HG03469 (cell line): ENCODE measurements around the gene SERPINB8.
"Not testable (repeated sequence)": the region's sequence is repeated elsewhere in the genome, so short reads cannot be mapped to it uniquely, and the experiment has no call there.

ENCODE experiments used
- ATAC-seq: cut with Tn5 transposase; IDR thresholded peaks from one replicate; pipeline ENCODE4 v1.9.1; 2021; ENCODE audit warnings: mild to moderate bottlenecking, moderate library complexity, moderate number of reproducible peaks; ENCODE audit not compliant: unreplicated experiment

SERPINB8 gene, protein sequence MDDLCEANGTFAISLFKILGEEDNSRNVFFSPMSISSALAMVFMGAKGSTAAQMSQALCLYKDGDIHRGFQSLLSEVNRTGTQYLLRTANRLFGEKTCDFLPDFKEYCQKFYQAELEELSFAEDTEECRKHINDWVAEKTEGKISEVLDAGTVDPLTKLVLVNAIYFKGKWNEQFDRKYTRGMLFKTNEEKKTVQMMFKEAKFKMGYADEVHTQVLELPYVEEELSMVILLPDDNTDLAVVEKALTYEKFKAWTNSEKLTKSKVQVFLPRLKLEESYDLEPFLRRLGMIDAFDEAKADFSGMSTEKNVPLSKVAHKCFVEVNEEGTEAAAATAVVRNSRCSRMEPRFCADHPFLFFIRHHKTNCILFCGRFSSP

DNA sequence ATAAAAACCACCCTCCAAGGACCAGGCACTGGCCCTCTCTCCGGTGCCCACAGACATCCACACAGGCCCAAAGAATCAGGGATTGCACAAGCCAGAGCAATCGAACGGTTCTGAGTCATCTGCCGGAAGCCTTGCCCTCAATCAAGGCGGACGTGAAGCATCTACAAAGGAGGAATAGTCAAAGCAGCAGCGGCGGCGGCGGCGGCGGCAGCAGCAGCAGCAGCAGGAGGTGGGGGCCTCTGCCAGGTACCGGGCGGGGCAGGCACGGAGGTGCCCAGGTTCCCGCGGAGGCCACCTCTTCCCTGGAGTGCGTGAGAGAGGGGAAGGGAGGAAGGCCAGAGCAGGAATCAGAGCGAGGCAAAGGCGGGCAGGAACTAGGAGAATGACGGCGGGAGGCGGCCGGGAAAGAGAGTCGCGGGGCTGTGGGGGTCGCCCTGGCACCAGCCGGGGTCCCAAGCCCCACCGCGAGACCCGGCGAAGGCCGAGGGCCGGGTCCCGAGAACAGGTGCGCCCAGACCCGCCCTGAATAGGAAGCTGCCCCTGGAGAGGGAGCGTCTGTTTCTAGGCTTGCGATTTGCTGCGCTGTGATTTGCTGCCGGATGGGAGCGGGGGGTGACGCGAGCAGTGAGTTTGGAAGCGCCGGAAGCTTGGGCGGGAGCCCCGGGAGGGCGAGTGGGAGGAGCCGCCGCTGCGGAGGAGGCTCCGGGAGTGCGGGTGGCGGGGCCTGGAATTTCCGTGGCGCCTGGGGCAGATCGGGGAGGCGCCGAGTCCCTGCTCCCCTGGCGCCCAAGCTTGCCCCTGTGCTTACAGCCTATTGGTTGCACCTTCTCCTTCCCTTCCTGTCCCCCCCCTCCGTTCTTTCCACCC is at the start of gene SERPINB8:
Gene SERPINB8, plus strand, starts transcription at position 140 of the 867 bp plus-strand sequence. CDS start 8,228 bp downstream, outside the sequence.
- ATAC-seq, result peak; percentile 84

DNA sequence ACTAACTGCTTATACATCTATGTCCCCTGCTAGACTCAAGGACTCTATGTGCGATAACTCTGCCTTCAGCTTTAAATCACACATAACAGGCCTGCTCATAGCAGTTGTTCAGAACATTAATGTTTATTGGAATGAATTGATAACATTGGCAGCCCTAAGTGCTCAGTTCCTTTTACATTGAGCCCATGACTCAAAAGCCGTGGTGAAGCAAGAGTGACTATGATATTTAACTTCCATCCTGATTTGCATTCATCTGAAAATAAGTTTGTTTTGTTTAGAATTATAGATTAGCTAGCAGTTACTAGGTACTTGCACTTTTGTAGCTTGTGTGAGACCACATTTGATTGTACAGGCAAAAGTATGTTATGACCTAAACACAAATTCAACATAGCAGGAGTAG is 47.8 kb upstream of the SERPINB8 start:
- no peak for ATAC-seq

DNA sequence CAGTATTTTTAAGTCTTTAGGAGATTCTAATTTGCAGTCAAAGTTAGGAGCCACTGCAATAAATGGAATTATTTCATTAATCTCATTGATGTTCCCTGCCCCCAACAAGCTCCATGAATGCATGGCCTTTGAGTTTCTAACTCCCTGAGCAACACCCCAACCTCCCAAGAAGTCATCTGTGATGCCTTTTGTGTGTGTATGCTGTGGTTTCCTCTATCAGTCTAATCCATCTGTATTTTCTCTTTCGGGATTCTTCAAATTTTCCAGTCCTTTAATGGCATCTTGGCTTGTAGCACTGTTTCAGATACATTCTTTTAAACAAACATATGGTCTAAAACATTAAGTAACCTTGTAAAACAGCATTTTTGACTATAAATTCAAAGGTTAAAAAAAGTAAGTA is 45.3 kb upstream of the SERPINB8 start:
- ATAC-seq, result no peak

DNA sequence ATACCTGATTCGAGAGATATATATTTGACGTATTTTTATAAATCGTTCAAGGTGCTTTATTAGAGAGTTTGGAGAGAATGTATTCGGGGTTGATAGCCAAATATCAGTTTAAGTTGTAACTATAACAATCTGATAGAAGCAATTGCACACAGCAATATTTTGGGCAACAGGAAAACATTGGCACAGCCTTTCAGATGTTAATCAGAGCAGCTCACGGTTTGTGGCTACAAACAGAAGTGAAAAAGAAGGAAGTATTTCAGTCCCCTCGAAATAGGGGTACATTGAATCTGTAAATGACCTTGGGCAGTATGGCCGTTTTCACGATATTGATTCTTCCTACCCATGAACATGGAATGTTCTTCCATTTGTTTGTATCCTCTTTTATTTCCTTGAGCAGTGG is 41.5 kb upstream of the SERPINB8 start:
- no peak for ATAC-seq

DNA sequence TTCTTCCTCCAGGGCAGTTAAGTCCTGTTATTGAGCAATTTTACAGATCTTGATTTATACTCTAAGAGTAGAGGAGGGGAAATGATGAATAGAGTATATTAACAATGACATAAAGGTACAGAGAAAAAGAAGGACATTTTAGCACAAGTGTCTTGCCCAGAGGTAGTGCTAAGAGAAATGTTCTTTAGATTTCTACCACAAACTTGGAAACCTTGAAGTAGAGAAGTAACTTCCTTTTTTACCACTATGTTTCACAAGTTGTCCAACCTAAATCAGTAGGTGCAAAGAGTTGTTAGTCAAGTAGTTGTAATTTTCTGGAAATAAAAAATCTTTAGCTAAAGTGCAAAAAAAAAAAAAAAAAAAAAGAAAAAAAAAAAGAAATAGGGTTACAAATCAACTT is 40.5 kb upstream of the SERPINB8 start:
- ATAC-seq, result not testable (repeated sequence)

DNA sequence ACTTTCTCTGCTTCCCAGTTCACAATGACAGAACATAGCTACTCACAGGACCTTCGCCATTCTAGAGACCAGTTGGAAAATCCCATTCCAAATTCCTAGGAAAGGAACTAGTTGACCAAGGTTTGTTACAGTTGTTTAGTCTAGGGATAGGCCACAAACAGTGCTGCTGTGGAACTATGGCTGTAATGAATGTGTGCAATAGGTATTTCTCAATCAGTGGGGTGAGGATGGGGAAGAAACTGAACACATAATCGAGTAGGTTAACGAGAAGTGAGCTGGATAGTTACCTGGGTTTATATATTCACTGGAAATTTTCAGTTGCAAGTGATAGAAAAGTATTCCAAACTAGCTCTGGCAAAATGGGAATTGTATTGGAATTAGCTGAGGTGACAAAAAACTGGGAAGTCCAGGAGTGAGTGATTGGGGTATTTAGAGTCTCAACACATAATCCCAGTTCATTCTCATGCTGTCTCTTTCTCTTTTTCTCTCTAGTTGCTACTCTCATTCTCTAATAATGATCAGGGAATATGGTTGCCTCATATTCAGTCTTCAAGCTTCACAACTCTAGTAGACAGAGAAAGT is 39.0 kb upstream of the SERPINB8 start:
- no peak for ATAC-seq

DNA sequence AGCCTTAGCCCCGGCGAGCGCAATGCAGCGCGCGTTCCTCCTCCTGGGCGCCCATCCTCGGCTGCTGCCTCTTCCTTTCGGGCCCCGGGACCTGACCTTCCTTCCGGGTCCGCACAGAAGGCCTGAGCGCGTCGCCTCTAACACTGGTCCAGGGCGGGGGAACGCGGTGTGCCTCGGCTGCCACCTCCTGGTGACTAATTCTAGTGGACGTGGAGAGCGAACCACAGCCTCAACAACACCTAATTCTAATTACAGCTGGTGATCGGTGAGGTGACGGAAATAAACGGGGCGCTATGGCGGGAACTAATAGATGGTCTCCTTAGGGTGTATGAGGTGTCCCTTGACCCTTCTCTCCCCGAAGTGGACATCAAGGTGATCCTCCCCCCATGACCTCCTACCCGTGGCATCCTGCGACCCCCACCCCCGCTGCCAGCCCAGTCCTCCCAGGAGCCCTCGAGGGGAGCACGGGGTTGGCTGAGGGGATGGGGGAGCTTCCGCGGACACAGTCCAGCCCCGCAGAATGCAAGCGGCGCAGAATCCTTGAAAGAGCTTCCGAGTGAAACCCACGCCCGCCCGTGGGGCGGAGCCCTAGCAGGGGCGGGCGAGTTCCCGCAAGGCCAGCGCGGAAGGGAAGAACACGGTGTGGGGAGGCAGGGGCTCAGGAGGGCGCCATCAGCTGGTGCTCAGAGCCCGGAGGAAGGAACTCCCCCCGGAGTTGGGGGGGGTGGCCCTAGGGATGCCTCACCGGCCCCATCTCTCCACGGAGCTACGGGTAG is 33.5 kb upstream of the SERPINB8 start:
- peak; percentile 94 for ATAC-seq

DNA sequence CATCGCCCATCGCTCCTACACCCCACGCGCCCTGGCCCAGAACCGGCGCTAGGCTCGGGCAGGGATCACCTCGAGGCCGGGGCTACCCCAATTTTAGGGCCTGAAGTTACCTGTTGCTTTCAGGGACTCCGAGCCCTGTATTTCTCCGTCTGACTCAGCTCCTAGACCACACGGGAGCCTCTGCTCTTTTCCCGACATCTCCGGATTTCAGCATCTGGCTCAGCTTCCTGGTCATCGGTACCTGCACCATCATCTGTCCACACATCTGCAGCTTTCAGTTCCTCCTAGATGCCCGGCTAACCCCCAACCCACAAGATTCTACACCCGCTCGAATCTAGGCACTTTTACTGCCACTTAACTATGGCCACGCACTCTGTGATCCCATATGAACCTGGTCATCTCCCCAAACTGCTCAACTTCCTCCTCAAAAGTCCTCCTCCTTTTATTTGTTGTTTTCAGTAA is 32.9 kb upstream of the SERPINB8 start:
- ATAC-seq, result peak; percentile 12

DNA sequence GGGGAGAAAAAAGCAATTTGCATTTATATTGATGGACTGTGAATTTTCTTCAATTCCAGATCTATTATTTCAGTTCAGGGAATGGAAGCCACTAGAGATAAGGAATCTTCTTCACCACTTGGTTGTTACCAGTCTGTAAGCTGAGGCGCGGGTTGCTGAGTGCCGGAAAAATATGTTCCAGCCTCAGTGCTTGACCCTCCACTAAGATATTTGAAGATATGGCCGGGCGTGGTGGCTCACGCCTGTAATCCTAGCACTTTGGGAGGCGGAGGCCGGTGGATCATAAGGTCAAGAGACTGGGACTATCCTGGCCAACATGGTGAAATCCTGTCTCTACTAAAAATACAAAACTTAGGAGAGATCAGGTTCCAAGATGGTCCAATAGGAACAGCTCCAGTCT is 29.9 kb upstream of the SERPINB8 start:
- no peak for ATAC-seq

DNA sequence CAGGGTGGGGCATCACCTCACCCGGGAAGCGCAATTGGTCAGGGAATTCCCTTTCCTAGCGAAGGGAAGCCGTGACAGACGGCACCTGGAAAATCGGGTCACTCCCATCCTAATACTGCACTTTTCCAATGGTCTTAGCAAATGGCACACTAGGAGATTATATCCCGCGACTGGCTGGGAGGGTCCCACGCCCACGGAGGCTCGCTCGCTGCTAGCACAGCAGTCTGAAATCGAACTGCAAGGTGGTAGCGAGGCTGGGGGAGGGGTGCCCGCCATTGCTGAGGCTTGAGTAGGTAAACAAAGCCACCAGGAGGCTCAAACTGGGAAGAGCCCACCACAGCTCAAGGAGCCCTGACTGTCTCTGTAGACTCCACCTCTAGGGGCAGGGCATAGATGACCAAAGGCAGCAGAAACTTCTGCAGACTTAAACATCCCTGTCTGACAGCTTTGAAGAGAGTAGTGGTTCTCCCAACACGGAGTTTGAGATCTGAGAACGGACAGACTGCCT is 29.3 kb upstream of the SERPINB8 start:
- ATAC-seq, result not testable (repeated sequence)

DNA sequence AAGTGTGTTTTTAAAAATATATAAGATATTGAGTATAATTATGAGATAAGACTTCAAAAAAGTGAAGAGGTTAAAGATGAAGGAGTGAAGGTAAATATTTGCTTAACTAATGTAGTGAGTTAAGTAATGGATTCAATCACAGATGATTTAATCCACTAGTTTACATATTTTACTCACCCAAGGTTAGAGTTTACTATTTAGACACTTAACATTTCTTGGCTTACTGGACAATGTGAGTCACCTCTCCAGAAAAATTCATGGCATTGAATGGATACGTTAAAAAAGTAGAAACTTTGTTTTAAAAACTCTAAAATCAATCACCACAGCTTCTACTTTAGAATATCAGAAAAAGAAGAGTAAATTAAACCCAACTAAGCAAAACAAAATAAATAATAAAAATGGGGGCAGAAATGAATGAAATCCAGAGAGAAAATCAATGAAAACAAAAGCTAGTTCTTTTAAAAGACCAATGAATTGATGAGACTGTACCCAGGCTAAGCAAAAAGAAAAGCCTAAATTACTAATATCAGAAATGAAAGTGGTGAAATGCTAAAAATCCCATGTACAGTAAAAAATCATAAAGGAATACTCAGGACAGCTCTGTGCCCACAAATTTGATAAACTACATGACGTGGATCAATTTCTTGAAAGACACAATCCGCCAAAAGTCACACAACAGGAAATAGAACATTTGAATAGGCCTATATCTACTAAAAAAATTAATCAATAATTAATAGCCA is 22.7 kb upstream of the SERPINB8 start:
- no peak for ATAC-seq

DNA sequence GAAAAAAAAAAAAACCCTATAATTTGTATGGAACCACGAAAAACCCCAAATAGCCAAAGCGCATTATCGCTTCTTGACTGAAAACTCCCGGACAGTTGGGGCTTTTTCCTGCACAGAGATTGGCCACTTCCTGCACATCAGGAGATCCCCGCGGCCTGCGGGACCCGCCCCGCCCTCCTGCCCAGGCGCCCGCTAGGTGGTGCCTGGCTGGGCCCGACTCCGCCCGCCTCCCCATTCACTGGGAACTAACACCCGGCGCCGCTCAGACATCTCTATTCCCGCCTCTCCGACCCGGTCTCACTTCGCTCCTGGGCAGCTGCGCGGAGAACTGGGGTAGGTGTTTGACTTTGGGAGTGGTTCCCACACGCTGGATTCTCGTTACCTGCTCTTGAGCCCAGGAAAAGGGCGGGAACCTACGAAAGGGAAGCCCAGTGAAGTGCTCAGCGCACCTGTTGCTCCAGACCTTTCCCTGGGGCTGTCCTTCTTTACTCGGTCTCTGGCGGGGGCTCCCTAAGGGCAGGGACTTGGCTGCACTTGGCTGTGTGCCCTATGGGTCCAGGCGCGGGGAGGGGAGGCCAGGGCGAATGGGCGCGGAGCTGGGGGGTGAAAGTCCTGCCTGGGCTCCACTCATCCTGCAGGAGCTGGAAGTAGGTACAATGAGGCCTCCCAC is 20.7 kb upstream of the SERPINB8 start, which contains the start of gene HMSD:
Gene HMSD, plus strand, starts transcription at position 234 of the 670 bp plus-strand sequence. CDS start 4,155 bp downstream, outside the sequence.
- peak; percentile 78 for ATAC-seq

DNA sequence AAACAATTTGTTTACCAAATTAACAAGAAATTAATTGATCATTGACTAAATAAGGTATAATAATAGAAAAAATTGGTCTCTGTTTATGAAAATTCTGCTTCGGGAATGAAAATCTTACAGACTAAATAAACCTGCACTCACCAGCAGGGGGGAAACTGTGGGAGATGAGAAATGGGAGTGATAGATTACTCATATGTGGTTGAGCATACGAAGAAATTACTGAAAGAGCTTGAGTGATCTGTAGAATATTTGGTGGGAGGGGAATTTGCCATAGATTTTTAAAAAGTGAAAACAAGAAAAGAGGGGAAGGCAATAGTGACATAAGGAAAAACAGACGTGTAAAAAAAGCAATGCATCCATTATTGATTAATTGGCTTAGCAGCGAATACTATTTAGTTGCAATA is 18.6 kb upstream of the SERPINB8 start:
- peak; percentile 46 for ATAC-seq

DNA sequence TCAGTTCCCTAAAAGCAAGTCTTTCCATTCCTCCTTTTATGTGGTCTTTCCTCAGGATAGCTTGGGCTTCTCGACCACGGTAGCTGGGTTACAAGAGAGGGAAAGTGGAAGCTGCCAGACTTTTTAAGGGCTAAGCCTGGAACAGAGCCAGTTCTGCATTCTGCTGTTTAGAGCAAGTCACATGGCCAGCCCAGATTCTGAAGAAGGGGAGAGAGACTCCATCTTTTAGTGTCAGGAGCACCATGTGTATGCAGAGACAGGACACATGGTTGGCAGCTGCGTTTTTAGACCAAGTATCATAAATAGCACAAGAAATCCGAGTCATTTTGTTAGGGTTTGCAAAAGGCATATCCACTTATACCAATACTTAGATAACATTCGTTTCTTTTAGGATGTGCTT is 16.1 kb upstream of the SERPINB8 start:
- ATAC-seq, result no peak

DNA sequence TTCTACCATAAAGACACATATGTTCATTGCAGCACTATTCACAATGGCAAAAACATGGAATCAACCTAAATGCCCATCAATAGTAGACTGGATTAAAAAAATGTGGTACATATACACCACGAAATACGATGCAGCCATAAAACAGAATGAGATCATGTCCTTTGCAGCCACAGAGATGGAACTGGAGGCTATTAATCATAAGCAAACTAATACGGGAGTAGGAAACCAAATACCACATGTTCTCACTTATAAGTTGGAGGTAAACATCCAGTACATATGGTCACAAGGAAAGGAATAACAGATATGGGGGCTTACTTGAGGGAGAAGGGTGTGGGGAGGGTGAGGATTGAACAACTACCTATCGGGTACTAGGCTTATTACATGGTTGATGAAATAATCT is 13.1 kb upstream of the SERPINB8 start:
- ATAC-seq, result no peak

DNA sequence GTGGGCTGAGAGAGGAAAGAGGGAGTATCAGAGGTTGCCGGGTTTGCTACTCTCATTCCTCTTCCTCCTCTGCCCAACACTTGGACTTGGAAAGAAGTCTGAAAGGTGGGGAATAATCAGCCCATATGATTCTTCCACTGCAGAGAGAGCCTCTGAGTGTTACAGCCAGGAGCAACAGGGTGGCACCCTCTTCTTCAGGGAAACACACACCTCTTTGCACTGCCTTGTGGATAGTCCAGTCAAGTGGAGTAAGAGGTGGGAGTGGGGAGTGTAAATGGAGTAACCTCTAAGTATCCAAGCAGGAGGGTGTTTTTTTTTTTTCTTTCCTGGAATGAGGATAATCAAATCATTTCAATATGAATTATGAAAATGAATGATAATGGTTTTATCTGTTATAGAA is 9.0 kb upstream of the SERPINB8 start:
- no peak for ATAC-seq

DNA sequence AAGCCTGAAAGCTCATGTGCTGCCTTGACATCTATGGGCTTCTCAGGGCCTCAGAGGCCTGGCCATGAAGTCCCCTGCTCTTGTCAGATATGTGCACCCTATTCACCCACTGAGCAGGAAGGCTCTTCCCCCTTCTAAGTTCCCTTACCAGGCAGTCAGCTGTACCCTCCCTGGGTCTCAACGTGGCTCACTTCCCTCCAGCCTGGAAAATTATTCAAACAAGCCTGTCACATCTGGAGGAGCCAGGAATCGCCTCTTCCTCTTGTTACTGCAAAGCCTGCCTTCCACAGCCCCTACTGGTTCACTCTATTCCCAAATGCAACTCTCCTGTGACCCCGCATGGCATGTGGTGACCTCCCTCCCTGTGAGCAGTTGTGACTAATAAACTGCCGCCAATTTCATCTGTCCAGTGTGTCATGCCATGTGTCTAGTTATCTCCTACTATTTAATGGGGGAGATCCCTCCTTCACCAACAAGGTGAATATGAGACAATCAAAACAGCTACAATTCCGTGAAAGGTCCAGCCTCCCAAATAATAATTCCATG is 8.4 kb upstream of the SERPINB8 start:
- ATAC-seq, result no peak

DNA sequence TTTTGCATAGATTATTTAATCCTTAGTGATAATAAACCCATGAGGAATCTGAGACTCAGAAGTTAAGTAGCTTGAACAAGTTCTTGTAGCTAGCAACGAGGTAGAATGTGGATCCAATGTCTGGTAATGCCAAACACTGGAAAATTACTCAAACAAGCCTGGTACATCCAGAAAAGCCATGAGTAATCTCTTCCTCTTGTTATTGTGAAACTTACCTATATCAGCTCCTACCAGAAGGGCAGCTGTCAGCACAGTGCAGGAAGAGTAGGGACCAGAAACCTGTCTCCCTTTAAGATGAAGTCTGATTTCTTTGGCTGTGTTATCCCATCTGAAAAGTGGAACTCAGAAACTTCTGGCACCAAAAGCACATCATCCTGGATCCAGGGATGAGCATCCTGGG is 7.7 kb upstream of the SERPINB8 start:
- ATAC-seq, result no peak
